GM21528 (cell line): ENCODE results near the gene P2RY14.
A peak's percentile ranks its signal among the peaks of the same experiment; 100 is the strongest.
"Not testable (repeated sequence)": the region's sequence is repeated elsewhere in the genome, so short reads cannot be mapped to it uniquely, and the experiment has no call there.

Source experiments
- ATAC-seq: cut with Tn5 transposase; IDR thresholded peaks from one replicate; pipeline ENCODE4 v1.9.1; 2021; ENCODE audit warnings: mild to moderate bottlenecking, moderate library complexity; ENCODE audit not compliant: unreplicated experiment, low FRiP score

P2RY14 gene

GRCh38 chr3:151265166-151265565, 13.2 kb downstream of the P2RY14 start:
- no peak for ATAC-seq

- ATAC-seq: no peak
Measured at GRCh38 chr3:151264605-151265004, 13.7 kb downstream of the P2RY14 start.

GRCh38 chr3:151262871-151263525, 15.3 kb downstream of the P2RY14 start:
- ATAC-seq: no peak

GRCh38 chr3:151259664-151260063, 18.7 kb downstream of the P2RY14 start:
- ATAC-seq: no peak

- ATAC-seq: no peak
Measured at GRCh38 chr3:151256749-151257148, 21.6 kb downstream of the P2RY14 start.

GRCh38 chr3:151248772-151249337, 29.5 kb downstream of the P2RY14 start:
- no peak for ATAC-seq

- not testable (repeated sequence) for ATAC-seq
Measured at GRCh38 chr3:151242006-151242405, 36.3 kb downstream of the P2RY14 start.

- ATAC-seq: no peak
Measured at GRCh38 chr3:151236736-151237135, 41.6 kb downstream of the P2RY14 start.

- no peak for ATAC-seq
Measured at GRCh38 chr3:151236316-151236715, 42.0 kb downstream of the P2RY14 start.

GRCh38 chr3:151234825-151235224, 43.5 kb downstream of the P2RY14 start:
- ATAC-seq: no peak

GRCh38 chr3:151232991-151233390, 45.4 kb downstream of the P2RY14 start:
- no peak for ATAC-seq

GRCh38 chr3:151232403-151232802, 45.9 kb downstream of the P2RY14 start:
- not testable (repeated sequence) for ATAC-seq

GRCh38 chr3:151230646-151231045, 47.7 kb downstream of the P2RY14 start:
- ATAC-seq: peak; percentile 55

GRCh38 chr3:151228666-151229040, 49.7 kb downstream of the P2RY14 start:
- no peak for ATAC-seq

GRCh38 chr3:151227807-151228665, 50.3 kb downstream of the P2RY14 start:
- peak; percentile 90 for ATAC-seq

GRCh38 chr3:151227266-151227806, 51.0 kb downstream of the P2RY14 start:
- peak; percentile 49 for ATAC-seq

GRCh38 chr3:151226825-151227224, 51.5 kb downstream of the P2RY14 start:
- no peak for ATAC-seq

GRCh38 chr3:151226088-151226563, 52.2 kb downstream of the P2RY14 start:
- ATAC-seq: no peak

- ATAC-seq: no peak
Measured at GRCh38 chr3:151225040-151225975, 53.0 kb downstream of the P2RY14 start.

- no peak for ATAC-seq
Measured at GRCh38 chr3:151224268-151224866, 54.0 kb downstream of the P2RY14 start.
